SIG-M5 (cell line): ENCODE results near the gene USP25.

Experiments used
- DNase-seq: peaks from one replicate; lab custom pipeline; 2025; lab: John Stamatoyannopoulos, UW

USP25 gene

GRCh38 chr21:15860541-15860940, 130.8 kb downstream of the USP25 start:
- DNase-seq, result no peak

- DNase-seq, result no peak
Measured at GRCh38 chr21:15868940-15869339, 139.2 kb downstream of the USP25 start.

- no peak for DNase-seq
Measured at GRCh38 chr21:15870819-15871218, 141.0 kb downstream of the USP25 start.

GRCh38 chr21:15872236-15872635, 142.5 kb downstream of the USP25 start:
- no peak for DNase-seq

GRCh38 chr21:15874615-15875014, 144.8 kb downstream of the USP25 start:
- DNase-seq, result no peak

- no peak for DNase-seq
Measured at GRCh38 chr21:15875286-15875685, 145.5 kb downstream of the USP25 start.

- no peak for DNase-seq
Measured at GRCh38 chr21:15893902-15894301, 164.1 kb downstream of the USP25 start.

- DNase-seq, result no peak
Measured at GRCh38 chr21:15894596-15894995, 164.8 kb downstream of the USP25 start.

GRCh38 chr21:15895142-15896106, 165.6 kb downstream of the USP25 start:
- no peak for DNase-seq

GRCh38 chr21:15896501-15896900, 166.7 kb downstream of the USP25 start:
- no peak for DNase-seq

GRCh38 chr21:15904389-15904788, 174.6 kb downstream of the USP25 start:
- no peak for DNase-seq

- no peak for DNase-seq
Measured at GRCh38 chr21:15908187-15908586, 178.4 kb downstream of the USP25 start.

GRCh38 chr21:15928196-15928595, 198.4 kb downstream of the USP25 start:
- no peak for DNase-seq

GRCh38 chr21:15928686-15929425, 199.1 kb downstream of the USP25 start:
- DNase-seq, result no peak

GRCh38 chr21:15929536-15929935, 199.8 kb downstream of the USP25 start:
- no peak for DNase-seq
